ENCODE measurements around the gene TFF1.

DNA sequence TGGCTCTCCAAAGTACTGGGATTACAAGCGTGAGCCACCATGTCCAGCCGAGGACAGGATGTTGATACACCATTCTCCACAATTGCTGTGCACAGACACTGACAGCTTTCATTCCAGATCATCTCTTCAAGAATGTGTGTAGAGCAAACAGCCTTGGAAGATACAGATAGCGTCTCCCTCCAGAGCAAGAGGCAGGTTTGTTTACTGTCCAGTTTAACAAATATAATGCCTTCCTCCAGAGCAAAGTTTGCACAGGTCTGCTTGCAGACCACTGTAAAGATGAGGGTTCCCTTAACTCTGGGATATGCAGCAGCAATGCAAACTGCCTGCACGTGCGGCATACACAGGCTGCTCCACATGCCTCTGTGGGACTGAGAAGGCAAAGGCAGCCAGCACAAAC is 25.0 kb upstream of the TFF1 start:
- TF ChIP-seq POLR2A (IDR thresholded peaks at IDR 0.05; ENCODE audit: low read length): no peak
- TF ChIP-seq GATA1 (IDR thresholded peaks at IDR 0.05; ENCODE audit: low read depth, low read length): no peak

All from erythroblast (primary cell).